Gastrocnemius medialis (tissue), 4 donors: ENCODE measurements around the gene NR2C2AP.

Experiments used
- POLR2A ChIP-seq, 2 donors: fragments of 450-650 bp; IDR thresholded peaks; one replicate each; pipeline ENCODE4 v1.6.1; 2017; ENCODE audit warnings: antibody characterized with exemption in 2 of 2, mild to moderate bottlenecking in 2 of 2, moderate library complexity in 2 of 2
- TF ChIP-seq, protein P1 (sequence below), 5 experiments: fragments of 450-650 bp in 3 of 5; fragments of 200-600 bp in 2 of 5; sonication (generic) in 2 of 5; IDR thresholded peaks in 4 of 5; conservative IDR thresholded peaks in 1 of 5; 1 replicate in 4 of 5; 2 replicates in 1 of 5; pipeline ENCODE4 v1.5.1; 2016 to 2019; ENCODE audit warnings: antibody characterized with exemption in 5 of 5, mild to moderate bottlenecking in 3 of 5, moderate library complexity in 3 of 5

DNA sequence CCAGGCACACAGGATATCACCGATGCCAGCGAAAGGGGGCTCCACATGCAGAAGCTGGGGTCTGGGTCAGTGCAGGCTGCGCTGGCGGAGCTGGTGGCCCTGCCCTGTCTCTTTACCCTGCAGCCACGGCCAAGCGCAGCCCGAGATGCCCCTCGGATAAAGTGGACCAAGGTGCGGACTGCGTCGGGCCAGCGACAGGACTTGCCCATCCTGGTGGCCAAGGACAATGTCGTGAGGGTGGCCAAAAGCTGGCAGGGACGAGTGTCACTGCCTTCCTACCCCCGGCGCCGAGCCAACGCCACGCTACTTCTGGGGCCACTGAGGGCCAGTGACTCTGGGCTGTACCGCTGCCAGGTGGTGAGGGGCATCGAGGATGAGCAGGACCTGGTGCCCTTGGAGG, 15.7 kb upstream of the NR2C2AP start:
- TF ChIP-seq, protein P1, sequence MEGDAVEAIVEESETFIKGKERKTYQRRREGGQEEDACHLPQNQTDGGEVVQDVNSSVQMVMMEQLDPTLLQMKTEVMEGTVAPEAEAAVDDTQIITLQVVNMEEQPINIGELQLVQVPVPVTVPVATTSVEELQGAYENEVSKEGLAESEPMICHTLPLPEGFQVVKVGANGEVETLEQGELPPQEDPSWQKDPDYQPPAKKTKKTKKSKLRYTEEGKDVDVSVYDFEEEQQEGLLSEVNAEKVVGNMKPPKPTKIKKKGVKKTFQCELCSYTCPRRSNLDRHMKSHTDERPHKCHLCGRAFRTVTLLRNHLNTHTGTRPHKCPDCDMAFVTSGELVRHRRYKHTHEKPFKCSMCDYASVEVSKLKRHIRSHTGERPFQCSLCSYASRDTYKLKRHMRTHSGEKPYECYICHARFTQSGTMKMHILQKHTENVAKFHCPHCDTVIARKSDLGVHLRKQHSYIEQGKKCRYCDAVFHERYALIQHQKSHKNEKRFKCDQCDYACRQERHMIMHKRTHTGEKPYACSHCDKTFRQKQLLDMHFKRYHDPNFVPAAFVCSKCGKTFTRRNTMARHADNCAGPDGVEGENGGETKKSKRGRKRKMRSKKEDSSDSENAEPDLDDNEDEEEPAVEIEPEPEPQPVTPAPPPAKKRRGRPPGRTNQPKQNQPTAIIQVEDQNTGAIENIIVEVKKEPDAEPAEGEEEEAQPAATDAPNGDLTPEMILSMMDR (IDR thresholded peaks at IDR 0.05 in 4 of 5, conservative IDR thresholded peaks at IDR 0.05 in 1 of 5) = no peak
- no peak for TF ChIP-seq POLR2A (IDR thresholded peaks at IDR 0.05)
